ENCODE data around the gene ING2. TPM values are rescaled to one million over a fixed set of nuclear protein-coding genes. Genes with fewer than 3 reads are reported as not detected.
A peak's percentile ranks its signal among the peaks of the same experiment; 100 is the strongest.

The ING2 gene
- total RNA-seq, 1 experiment from 2014 or later, result 15.3 TPM

DNA sequence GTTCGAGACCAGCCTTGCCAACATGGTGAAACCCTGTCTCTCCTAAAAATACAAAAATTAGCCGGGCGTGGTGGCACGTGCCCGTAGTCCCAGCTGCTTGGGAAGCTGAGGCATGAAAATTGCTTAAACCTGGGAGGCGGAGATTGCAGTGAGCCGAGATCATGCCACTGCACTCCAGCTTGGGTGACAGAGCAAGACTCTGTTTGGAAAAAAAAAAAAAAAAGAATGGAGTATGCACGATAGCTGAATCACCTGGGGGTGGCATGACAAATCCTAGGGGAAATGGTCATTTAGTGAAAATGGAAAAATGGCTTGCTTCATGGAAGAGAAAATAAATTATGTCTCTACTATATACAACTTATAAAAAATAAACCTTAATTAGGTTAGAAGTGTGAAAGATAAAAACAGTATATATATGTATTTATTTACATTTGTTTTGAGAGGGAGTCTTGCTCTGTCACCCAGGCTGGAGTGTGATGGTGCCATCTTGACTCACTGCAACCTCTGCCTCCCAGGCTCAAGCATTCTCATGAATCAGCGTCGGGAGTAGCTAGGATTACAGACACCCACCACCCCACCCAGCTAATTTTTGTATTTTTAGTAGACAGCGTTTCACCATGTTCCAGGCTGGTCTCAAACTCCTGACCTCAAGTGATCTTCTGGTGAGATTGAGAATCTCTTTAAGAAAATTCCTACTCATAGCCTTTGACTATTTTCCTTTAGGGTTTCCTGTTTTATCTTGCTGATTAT, 19.3 kb upstream of the ING2 start:
- no TSS peak for BruUV-seq (replicated peaks)
- DNase-seq, result no peak
- H3K4me3 ChIP-seq (ENCODE audit: low read depth, low read length), result no peak overlapping the region
- Mint-ChIP-seq H3K27ac (ENCODE audit: unreplicated experiment) (no peak overlapping the region), H3K9me3 (ENCODE audit: unreplicated experiment) (no peaks in the 10 kb centered on the region), H3K4me1 (ENCODE audit: low read depth, unreplicated experiment) (no peaks in the 10 kb centered on the region), H3K36me3 (ENCODE audit: insufficient read depth, unreplicated experiment) (no peaks in the 10 kb centered on the region), H3K27me3 (ENCODE audit: insufficient read depth, unreplicated experiment) (no peaks in the 10 kb centered on the region), H3K4me3 (ENCODE audit: unreplicated experiment) (no peak overlapping the region)
- ChIA-PET POLR2A (no interaction called here), CTCF (no interaction called here)
- H3K4me1 ChIP-seq, result no peaks in the 10 kb centered on the region
- no peaks in the 10 kb centered on the region for H3K9me3 ChIP-seq
- intact Hi-C loops (cut with micrococcal nuclease; ENCODE audit: unreplicated experiment), result no loop called here
- TF ChIP-seq CTCF (IDR thresholded peaks at IDR 0.05; ENCODE audit: insufficient read depth in 1 of 2, low read depth in 1 of 2, low read length in 1 of 2, severe bottlenecking in 1 of 2, unreplicated experiment in 1 of 2), result no peak
- no peaks in the 10 kb centered on the region for H3K27me3 ChIP-seq (replicated peaks; ENCODE audit: control insufficient read depth, insufficient read depth, low read length)
- no peaks in the 10 kb centered on the region for H3K36me3 ChIP-seq (ENCODE audit: control insufficient read depth, insufficient read depth, low read length)

DNA sequence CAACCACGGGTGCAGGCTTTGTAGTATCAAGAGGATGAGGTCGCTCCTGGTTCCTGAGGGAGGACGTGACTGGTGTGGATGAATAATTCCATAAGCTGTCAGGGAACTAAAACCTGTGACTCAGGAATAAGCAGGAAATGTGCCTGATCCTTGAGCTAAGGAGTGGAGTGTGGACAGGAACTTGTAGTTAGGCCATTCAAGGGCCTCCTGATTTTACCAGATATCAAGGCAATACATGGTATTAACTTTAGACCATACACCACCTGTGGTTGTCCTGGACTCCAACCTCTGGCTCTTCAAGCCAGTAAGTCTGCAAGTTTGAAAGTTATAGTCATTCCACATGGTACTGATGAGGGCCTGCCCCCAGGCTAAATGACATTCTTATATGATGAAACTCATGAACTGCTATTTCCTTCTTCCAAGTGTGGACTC, 12.1 kb upstream of the ING2 start:
- no peaks in the 10 kb centered on the region for H3K4me1 Mint-ChIP-seq (ENCODE audit: low read depth, unreplicated experiment)

GRCh38 chr4:183493246-183493645, 11.6 kb upstream of the ING2 start:
- no peaks in the 10 kb centered on the region for H3K4me1 Mint-ChIP-seq (ENCODE audit: low read depth, unreplicated experiment)
- Histone ChIP-seq H3K36me3 (ENCODE audit: control insufficient read depth, insufficient read depth, low read length) (no peaks in the 10 kb centered on the region), H3K4me1 (no peaks in the 10 kb centered on the region), H3K27me3 (replicated peaks; ENCODE audit: control insufficient read depth, insufficient read depth, low read length) (no peaks in the 10 kb centered on the region), H3K4me3 (ENCODE audit: low read depth, low read length) (no peak overlapping the region), H3K9me3 (0 out of 2 replicates have a peak, but pooled peaks cover 5% of the 10 kb centered on the region)
- H3K27me3 Mint-ChIP-seq (ENCODE audit: insufficient read depth, unreplicated experiment), result no peaks in the 10 kb centered on the region
- no peak for DNase-seq
- H3K27ac Mint-ChIP-seq (ENCODE audit: unreplicated experiment), result no peak overlapping the region
- TF ChIP-seq CTCF (IDR thresholded peaks at IDR 0.05; ENCODE audit: insufficient read depth in 1 of 2, low read depth in 1 of 2, low read length in 1 of 2, severe bottlenecking in 1 of 2, unreplicated experiment in 1 of 2), result no peak
- POLR2A ChIA-PET, result interaction anchor here (0.6 kb wide), 1 partner anchor 167 kb away, joined by 3 read pairs; no protein-coding TSS in a partner anchor
- no peaks in the 10 kb centered on the region for H3K9me3 Mint-ChIP-seq (ENCODE audit: unreplicated experiment)
- H3K4me3 Mint-ChIP-seq (ENCODE audit: unreplicated experiment), result no peak overlapping the region
- CTCF ChIA-PET, result no interaction called here
- intact Hi-C loops (cut with micrococcal nuclease; ENCODE audit: unreplicated experiment), result no loop called here
- no TSS peak for BruUV-seq (replicated peaks)
- peaks cover 4% of the 10 kb centered on the region for H3K36me3 Mint-ChIP-seq (ENCODE audit: insufficient read depth, unreplicated experiment)

More for the DNA sequence above, 12.1 kb upstream of the ING2 start:
- Mint-ChIP-seq H3K9me3 (ENCODE audit: unreplicated experiment) (no peaks in the 10 kb centered on the region), H3K4me3 (ENCODE audit: unreplicated experiment) (no peak overlapping the region), H3K27me3 (ENCODE audit: insufficient read depth, unreplicated experiment) (no peaks in the 10 kb centered on the region), H3K27ac (ENCODE audit: unreplicated experiment) (no peak overlapping the region), H3K36me3 (ENCODE audit: insufficient read depth, unreplicated experiment) (peaks cover 4% of the 10 kb centered on the region)
- CTCF ChIA-PET, result no interaction called here
- Histone ChIP-seq H3K36me3 (ENCODE audit: control insufficient read depth, insufficient read depth, low read length) (no peaks in the 10 kb centered on the region), H3K4me1 (no peaks in the 10 kb centered on the region), H3K27me3 (replicated peaks; ENCODE audit: control insufficient read depth, insufficient read depth, low read length) (no peaks in the 10 kb centered on the region), H3K9me3 (0 out of 2 replicates have a peak, but pooled peaks cover 5% of the 10 kb centered on the region), H3K4me3 (ENCODE audit: low read depth, low read length) (no peak overlapping the region)
- DNase-seq, result peak in 1 of 2 experiments; percentile 9
- no peak for TF ChIP-seq CTCF (IDR thresholded peaks at IDR 0.05; ENCODE audit: insufficient read depth in 1 of 2, low read depth in 1 of 2, low read length in 1 of 2, severe bottlenecking in 1 of 2, unreplicated experiment in 1 of 2)
- POLR2A ChIA-PET, result interaction anchor here (0.6 kb wide), 1 partner anchor 167 kb away, joined by 3 read pairs; no protein-coding TSS in a partner anchor
- no TSS peak for BruUV-seq (replicated peaks)
- intact Hi-C loops (cut with micrococcal nuclease; ENCODE audit: unreplicated experiment), result no loop called here
